Right atrium auricular region (tissue), 2 donors: ENCODE results near the gene ZNF423. TPM values are rescaled to one million over a fixed set of nuclear protein-coding genes. Genes with fewer than 3 reads are reported as not detected.
A peak's percentile ranks its signal among the peaks of the same experiment; 100 is the strongest.
"Not testable (repeated sequence)": the region's sequence is repeated elsewhere in the genome, so short reads cannot be mapped to it uniquely, and the experiment has no call there.

Source experiments
- DNase-seq: peaks from one replicate; pipeline ENCODE4 v3.0.0-alpha.2; 2019; ENCODE audit warnings: low spot score
- H3K27ac ChIP-seq, 2 donors: fragments of 200-600 bp; sonication (generic); 1 replicate in 1 of 2; 2 replicates in 1 of 2; pipeline ENCODE4 v1.5.1; 2016 to 2019
- H3K27me3 ChIP-seq, 2 donors: fragments of 200-600 bp; sonication (generic); one replicate each; pipeline versions ENCODE4 v1.5.1 to v1.6.0; 2017 to 2019
- H3K36me3 ChIP-seq: fragments of 200-600 bp; sonication (generic); one replicate; pipeline ENCODE4 v1.5.1; 2016
- H3K4me1 ChIP-seq, 2 donors: fragments of 200-600 bp; sonication (generic); one replicate each; pipeline versions ENCODE4 v1.5.1 to v1.6.0; 2017 to 2019
- H3K4me3 ChIP-seq, 2 donors: fragments of 200-600 bp; sonication (generic); 1 replicate in 1 of 2; 2 replicates in 1 of 2; pipeline ENCODE4 v1.5.1; 2017 to 2019; ENCODE audit warnings: mild to moderate bottlenecking in 1 of 2, moderate library complexity in 1 of 2
- H3K9me3 ChIP-seq, 2 donors: fragments of 200-600 bp; sonication (generic); one replicate each; pipeline ENCODE4 v1.5.1; 2019
- CTCF ChIP-seq, 2 donors: fragments of 200-600 bp; sonication (generic); IDR thresholded peaks; one replicate each; pipeline ENCODE4 v1.5.1; 2019; ENCODE audit warnings: antibody characterized with exemption in 2 of 2
- total RNA-seq, 2 donors: library from RNA; depleted of rRNA; stranded (reverse); fragments of >200 nt; gene quantifications; one replicate each; pipeline ENCODE4 v1.1.0, GENCODE V29; 2016

ZNF423 gene
- total RNA-seq, 2 donors from 2014 or later: 8.5 to 10.7 TPM

- TF ChIP-seq CTCF (IDR thresholded peaks at IDR 0.05): no peak
- Histone ChIP-seq H3K4me1 (peaks cover 0 to 12% of the 10 kb centered on the region in 2 donors), H3K9me3 (no peaks in the 10 kb centered on the region), H3K36me3 (no peaks in the 10 kb centered on the region), H3K27ac (no peak overlapping the region), H3K27me3 (no peaks in the 10 kb centered on the region), H3K4me3 (peak overlapping the region; percentile 13 to 53)
- no peak for DNase-seq
These were observed 20.1 kb upstream of the ZNF423 start for GRCh38 chr16:49875806-49876715.

- peaks cover 0 to 12% of the 10 kb centered on the region in 2 donors for H3K4me1 ChIP-seq
- no peak overlapping the region for H3K4me3 ChIP-seq
These were observed 18.8 kb upstream of the ZNF423 start for GRCh38 chr16:49874613-49875237.

GRCh38 chr16:49871824-49872223 lies 15.9 kb upstream of the ZNF423 start:
- H3K36me3 ChIP-seq, H3K9me3 ChIP-seq, H3K27ac ChIP-seq, DNase-seq, H3K4me1 ChIP-seq, H3K27me3 ChIP-seq, H3K4me3 ChIP-seq: not testable (repeated sequence)

More at GRCh38 chr16:49874613-49875237, 18.8 kb upstream of the ZNF423 start:
- Histone ChIP-seq H3K27ac (no peak overlapping the region), H3K36me3 (no peaks in the 10 kb centered on the region), H3K27me3 (no peaks in the 10 kb centered on the region), H3K9me3 (no peaks in the 10 kb centered on the region)
- DNase-seq: no peak
- no peak for TF ChIP-seq CTCF (IDR thresholded peaks at IDR 0.05)

GRCh38 chr16:49869731-49870130 lies 13.8 kb upstream of the ZNF423 start:
- no peak for DNase-seq
- Histone ChIP-seq H3K27me3 (no peaks in the 10 kb centered on the region), H3K4me3 (no peak overlapping the region), H3K4me1 (no peaks in the 10 kb centered on the region), H3K9me3 (no peaks in the 10 kb centered on the region), H3K36me3 (no peaks in the 10 kb centered on the region), H3K27ac (no peak overlapping the region)
- no peak for TF ChIP-seq CTCF (IDR thresholded peaks at IDR 0.05)

GRCh38 chr16:49867796-49868668 lies 12.1 kb upstream of the ZNF423 start:
- DNase-seq: no peak
- H3K27ac ChIP-seq: no peak overlapping the region
- no peaks in the 10 kb centered on the region for H3K27me3 ChIP-seq
- no peak overlapping the region for H3K4me3 ChIP-seq
- no peaks in the 10 kb centered on the region for H3K36me3 ChIP-seq
- H3K4me1 ChIP-seq: no peaks in the 10 kb centered on the region
- no peak for TF ChIP-seq CTCF (IDR thresholded peaks at IDR 0.05)
- no peaks in the 10 kb centered on the region for H3K9me3 ChIP-seq
